Stimulated activated CD8-positive, alpha-beta memory T cell treated with anti-CD3 and anti-CD28 coated beads, Interleukin-7, amount 100 ng/mL, for 1 hour (primary cell): ENCODE data around the gene ATAD3B.
"Not testable (repeated sequence)": the region's sequence is repeated elsewhere in the genome, so short reads cannot be mapped to it uniquely, and the experiment has no call there.

Experiments used
- DNase-seq, 2 donors: peaks; one replicate each; pipeline ENCODE4 v3.0.0-alpha.2; 2020; ENCODE audit warnings: low read depth in 2 of 2

Gene ATAD3B

GRCh38 chr1:1432951-1433803, 38.4 kb upstream of the ATAD3B start:
- DNase-seq, result no peak

DNA sequence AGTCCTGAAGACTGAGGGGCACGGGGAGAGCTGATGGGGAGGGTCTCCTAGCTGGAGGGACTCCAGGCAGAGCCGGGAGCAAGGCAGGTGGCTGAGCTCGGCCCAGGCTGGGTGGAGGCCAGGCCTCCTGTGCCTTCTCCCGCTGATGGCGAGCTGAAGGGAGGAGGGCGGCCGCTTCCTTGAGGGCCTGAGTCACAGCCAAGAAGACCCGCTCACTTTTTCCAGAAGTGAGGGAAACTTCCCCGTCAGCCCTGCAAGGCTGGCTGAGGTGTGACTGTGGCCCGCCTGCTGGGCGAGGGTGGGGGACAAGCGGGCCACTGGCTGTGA, 37.8 kb upstream of the ATAD3B start:
- DNase-seq, result no peak

GRCh38 chr1:1434131-1434823, 37.3 kb upstream of the ATAD3B start:
- DNase-seq, result no peak

DNA sequence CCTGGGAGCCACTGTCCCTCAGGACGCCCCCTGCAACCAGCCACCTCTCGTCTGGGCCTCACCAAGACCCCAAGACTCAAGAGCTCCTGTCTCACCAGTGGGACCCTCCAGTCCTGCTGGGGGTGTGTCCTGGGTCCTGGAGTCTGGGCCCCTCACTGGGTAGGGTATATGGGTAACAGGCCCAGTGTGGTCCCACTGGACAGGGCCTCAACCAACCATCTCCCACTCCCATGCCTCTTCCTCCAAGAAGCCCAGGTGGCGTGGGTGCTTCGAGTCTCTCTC, 36.8 kb upstream of the ATAD3B start:
- DNase-seq, result no peak

DNA sequence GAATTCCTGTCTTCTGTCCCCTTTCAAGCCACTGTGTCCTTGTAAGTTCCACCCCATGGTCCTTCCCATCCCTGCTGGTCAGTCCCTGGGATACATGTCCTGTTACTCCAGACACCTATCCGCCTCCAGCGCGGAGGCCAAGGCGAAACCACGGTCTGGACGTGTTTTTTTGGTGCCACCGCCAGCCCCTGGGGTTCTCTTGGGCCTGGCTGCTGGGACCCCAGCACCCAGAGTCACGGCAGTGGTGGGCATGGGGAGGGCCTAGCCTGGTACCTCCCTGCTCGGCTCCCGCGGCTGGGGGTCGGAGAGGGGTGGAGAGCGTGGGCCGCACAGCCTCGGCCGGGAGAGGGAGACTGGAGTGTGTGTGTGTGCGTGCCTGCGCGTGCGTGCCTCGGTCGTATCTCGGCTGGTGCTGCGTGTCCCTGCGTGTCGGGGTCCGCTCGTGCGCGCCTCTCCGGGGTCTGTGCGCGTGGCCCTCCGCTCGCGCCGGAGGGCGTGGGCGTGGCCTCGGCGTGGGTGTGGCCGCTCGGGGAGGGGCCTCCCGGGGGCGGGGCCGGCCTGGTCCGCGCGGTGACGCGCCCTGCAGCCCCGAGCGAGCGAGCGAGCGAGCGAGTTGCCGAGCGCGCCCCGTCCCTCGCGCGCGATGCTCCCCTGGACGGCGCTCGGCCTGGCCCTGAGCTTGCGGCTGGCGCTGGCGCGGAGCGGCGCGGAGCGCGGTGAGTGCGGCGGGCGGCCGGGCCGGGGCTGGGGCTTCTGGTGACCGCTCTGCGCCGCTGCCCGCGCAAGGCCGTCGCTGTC, 36.3 kb upstream of the ATAD3B start, which contains the start of gene VWA1:
TSS of gene VWA1 (plus strand) at position 585 of the 798 bp plus-strand sequence. CDS start at position 644, 59 bp downstream.
- DNase-seq, result peak; percentile 32 to 41

- no peak for DNase-seq
These were observed 35.5 kb upstream of the ATAD3B start for GRCh38 chr1:1435911-1436629.

DNA sequence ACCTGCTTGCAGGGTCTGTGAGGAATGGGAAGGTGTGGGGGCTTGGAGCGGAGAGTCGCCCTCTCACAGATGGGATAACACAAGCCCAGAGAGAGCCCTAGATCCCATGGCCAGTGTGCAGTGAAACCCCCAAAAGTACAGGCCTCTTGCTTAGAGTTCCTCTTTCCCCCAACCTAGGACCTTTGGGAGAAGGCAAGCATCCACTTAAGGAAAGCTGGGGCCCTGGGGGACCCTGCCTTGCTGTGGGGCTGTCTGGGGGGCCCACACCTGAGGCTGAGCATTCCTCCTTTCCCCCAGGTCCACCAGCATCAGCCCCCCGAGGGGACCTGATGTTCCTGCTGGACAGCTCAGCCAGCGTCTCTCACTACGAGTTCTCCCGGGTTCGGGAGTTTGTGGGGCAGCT, 34.9 kb upstream of the ATAD3B start:
- DNase-seq, result no peak

- DNase-seq, result no peak
These were observed 34.3 kb upstream of the ATAD3B start for GRCh38 chr1:1437033-1437903.

- no peak for DNase-seq
These were observed 33.6 kb upstream of the ATAD3B start for GRCh38 chr1:1437904-1438376.

- DNase-seq, result no peak
These were observed 32.8 kb upstream of the ATAD3B start for GRCh38 chr1:1438531-1439381.

- no peak for DNase-seq
These were observed 31.9 kb upstream of the ATAD3B start for GRCh38 chr1:1439546-1440261.

DNA sequence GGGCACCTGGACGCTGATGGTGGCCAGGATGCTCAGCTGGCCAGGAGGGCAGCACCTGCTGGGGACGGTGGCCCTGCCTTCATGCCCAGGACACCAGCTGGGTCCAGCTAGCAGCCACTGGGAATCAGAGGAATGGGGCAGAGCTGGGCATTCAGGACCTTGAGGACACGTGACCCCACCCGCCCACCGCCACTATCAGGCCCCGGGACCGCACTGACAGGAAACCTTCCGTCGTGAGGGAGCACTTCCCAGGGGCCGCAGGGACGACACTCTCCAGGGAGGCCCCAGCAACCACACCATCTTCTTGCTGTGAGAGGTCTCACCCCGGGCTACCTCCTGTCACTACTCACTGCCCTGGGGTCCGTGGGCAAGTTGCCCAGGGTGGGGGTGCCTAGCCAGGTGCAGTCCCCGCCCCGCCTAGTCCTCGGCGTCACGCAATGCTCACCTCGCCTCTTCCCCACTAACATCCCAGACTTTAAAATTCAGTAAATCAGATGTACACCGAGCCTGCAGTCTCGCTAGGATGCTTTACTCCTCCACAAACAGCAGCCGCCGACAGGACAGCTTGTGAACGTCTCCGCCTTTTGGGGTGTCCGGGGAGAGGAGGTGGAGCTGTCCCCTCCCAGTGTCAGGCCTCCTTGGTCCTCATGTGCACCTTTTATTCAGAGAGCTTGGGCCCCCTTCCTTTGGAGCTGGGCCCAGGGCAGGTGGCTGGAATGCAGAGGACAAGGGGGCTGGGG, 31.1 kb upstream of the ATAD3B start:
- DNase-seq, result no peak

DNA sequence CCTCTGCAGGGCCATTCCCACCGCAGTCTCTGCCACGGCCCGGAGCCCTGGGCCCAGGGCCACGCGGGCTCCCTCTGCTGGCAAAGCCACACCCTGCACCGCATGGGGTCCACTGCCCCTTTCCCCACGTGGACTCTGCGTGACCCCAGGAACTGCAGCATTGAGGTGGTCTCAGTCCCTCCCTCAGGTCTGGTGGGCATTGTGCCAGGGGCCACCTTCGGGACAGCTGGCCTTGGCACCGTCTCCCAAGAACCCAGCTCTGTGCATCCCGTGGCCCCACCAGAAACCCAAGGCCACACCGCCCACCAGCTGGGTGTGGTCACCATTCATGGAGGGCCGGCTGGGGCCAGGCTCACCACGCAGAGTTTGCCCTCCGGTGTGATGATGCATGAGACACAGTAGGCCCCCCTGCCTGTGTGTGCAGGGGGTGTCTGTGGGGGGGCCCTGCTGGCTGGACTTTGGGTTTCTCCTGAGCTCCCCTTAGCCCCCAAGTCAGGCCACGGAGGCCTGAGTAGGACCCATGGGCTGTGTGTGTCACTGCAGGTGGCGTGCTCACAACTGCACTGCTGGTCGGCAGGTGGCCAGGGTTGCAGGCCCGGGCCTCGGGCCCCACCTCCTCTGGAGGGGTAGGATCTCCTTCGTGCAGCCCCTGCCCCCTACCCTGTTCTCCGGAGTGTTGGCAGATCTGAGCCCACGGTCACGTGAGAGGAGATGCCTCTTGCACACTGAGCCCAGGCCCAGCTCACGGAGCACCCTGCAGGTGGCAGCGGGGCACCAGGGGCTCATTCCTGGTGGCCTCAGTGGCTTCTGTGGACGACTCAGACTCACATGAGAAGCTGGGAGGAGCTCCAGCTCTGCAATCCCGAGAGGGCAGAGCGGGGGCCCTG, 30.3 kb upstream of the ATAD3B start:
- peak; percentile 17 to 29 for DNase-seq

GRCh38 chr1:1442069-1442770, 29.3 kb upstream of the ATAD3B start:
- no peak for DNase-seq

- DNase-seq, result not testable (repeated sequence)
These were observed 24.9 kb upstream of the ATAD3B start for GRCh38 chr1:1446631-1447030.

- no peak for DNase-seq
These were observed 22.3 kb upstream of the ATAD3B start, which contains the start of gene ATAD3C for GRCh38 chr1:1449099-1449739. Gene ATAD3C, plus strand, starts transcription at chr1:1449689. Its CDS starts 995 bp downstream, at chr1:1450684.
